OCI-LY3 (cell line): ENCODE data around the gene MACROD2.

Source experiments
- H2AFZ ChIP-seq: fragments of 200-600, 300-600 bp; shearing (Covaris generic); 2 replicates; pipeline ENCODE4 v1.6.0; 2014; ENCODE audit warnings: antibody characterized with exemption, low read depth, low read length
- H3K27ac ChIP-seq: fragments of 200-600, 300-600 bp; sonication (generic); 2 replicates; pipeline ENCODE4 v1.5.1; 2014; ENCODE audit warnings: mild to moderate bottlenecking, low read length, moderate library complexity, mixed read lengths
- H3K27me3 ChIP-seq: fragments of 200-600, 300-600 bp; sonication (generic); 2 replicates; pipeline ENCODE4 v1.6.1; 2014; ENCODE audit warnings: low read depth, low read length, mixed read lengths
- H3K36me3 ChIP-seq: fragments of 200-600, 300-600 bp; sonication (generic); replicated peaks from 2 replicates; pipeline ENCODE3; 2014; ENCODE audit warnings: low read depth, low read length, mixed read lengths
- H3K4me1 ChIP-seq: fragments of 300-600, 200-600 bp; sonication (generic); 2 replicates; pipeline ENCODE4 v1.6.1; 2014; ENCODE audit warnings: low read length, mixed read lengths
- H3K4me2 ChIP-seq: fragments of 200-600, 300-600 bp; sonication (generic); 2 replicates; pipeline ENCODE4 v1.6.1; 2014; ENCODE audit warnings: low read length, mixed read lengths
- H3K4me3 ChIP-seq: fragments of 300-600, 200-600 bp; sonication (generic); 2 replicates; pipeline ENCODE4 v1.5.1; 2014; ENCODE audit warnings: antibody characterized with exemption, mild to moderate bottlenecking, low read length, moderate library complexity
- H3K79me2 ChIP-seq: fragments of 300-600, 200-600 bp; shearing (Covaris generic); 2 replicates; pipeline ENCODE4 v1.6.1; 2014; ENCODE audit warnings: mild to moderate bottlenecking, low read length, mixed read lengths
- H3K9ac ChIP-seq: fragments of 300-600, 200-600 bp; shearing (Covaris generic); 2 replicates; pipeline ENCODE4 v1.6.0; 2014; ENCODE audit warnings: mild to moderate bottlenecking, low read length, moderate library complexity
- H3K9me3 ChIP-seq: fragments of 200-600, 300-600 bp; shearing (Covaris generic); 2 replicates; pipeline ENCODE4 v1.6.1; 2014; ENCODE audit warnings: low read length, mixed read lengths; ENCODE audit not compliant: insufficient read depth
- H4K20me1 ChIP-seq: fragments of 200-600, 300-600 bp; sonication (generic); 2 replicates; pipeline ENCODE4 v1.6.1; 2016; ENCODE audit warnings: low read length, mixed read lengths; ENCODE audit not compliant: insufficient read depth
- CTCF ChIP-seq: fragments of 200-600, 300-600 bp; sonication (generic); IDR thresholded peaks from 2 replicates; pipeline ENCODE4 v1.5.1; 2014; ENCODE audit warnings: antibody characterized with exemption, low read length, low read depth
- EZH2phosphoT487 ChIP-seq: fragments of 200-600 bp; shearing (Covaris generic); IDR thresholded peaks from 2 replicates; pipeline ENCODE4 v1.6.1; 2018; ENCODE audit warnings: antibody characterized with exemption, mixed run types, low read depth

The MACROD2 gene

GRCh38 chr20:14444106-14444505 lies 448.8 kb downstream of the MACROD2 start:
- no peak overlapping the region for H3K4me3 ChIP-seq
- H3K79me2 ChIP-seq, result no peaks in the 10 kb centered on the region
- H2AFZ ChIP-seq, result no peak overlapping the region
- H3K27ac ChIP-seq, result no peak overlapping the region
- TF ChIP-seq CTCF (no peak), EZH2phosphoT487 (no peak)
- peaks cover 3% of the 10 kb centered on the region; the same call in 1 of the 2 replicates for H3K27me3 ChIP-seq
- H3K36me3 ChIP-seq, result no peaks in the 10 kb centered on the region
- H3K9me3 ChIP-seq, result no peaks in the 10 kb centered on the region
- H4K20me1 ChIP-seq, result no peaks in the 10 kb centered on the region
- no peaks in the 10 kb centered on the region for H3K4me1 ChIP-seq
- no peak overlapping the region for H3K4me2 ChIP-seq
- H3K9ac ChIP-seq, result no peak overlapping the region

- no peak overlapping the region for H3K27ac ChIP-seq
- H3K79me2 ChIP-seq, result no peaks in the 10 kb centered on the region
- no peaks in the 10 kb centered on the region for H3K9me3 ChIP-seq
- TF ChIP-seq EZH2phosphoT487 (no peak), CTCF (no peak)
- no peaks in the 10 kb centered on the region for H3K4me1 ChIP-seq
- peaks cover 3% of the 10 kb centered on the region; the same call in 1 of the 2 replicates for H3K27me3 ChIP-seq
- no peaks in the 10 kb centered on the region for H3K36me3 ChIP-seq
- H3K4me2 ChIP-seq, result no peak overlapping the region
- H4K20me1 ChIP-seq, result no peaks in the 10 kb centered on the region
- no peak overlapping the region for H2AFZ ChIP-seq
- H3K9ac ChIP-seq, result no peak overlapping the region
- no peak overlapping the region for H3K4me3 ChIP-seq
Measured at GRCh38 chr20:14445310-14445709, 450.0 kb downstream of the MACROD2 start.

- no peak overlapping the region for H3K4me2 ChIP-seq
- TF ChIP-seq CTCF, result no peak
- TF ChIP-seq EZH2phosphoT487, result no peak
Measured at GRCh38 chr20:14445902-14446301, 450.6 kb downstream of the MACROD2 start.

GRCh38 chr20:14446446-14446845 lies 451.1 kb downstream of the MACROD2 start:
- Histone ChIP-seq H2AFZ (no peak overlapping the region), H3K9ac (no peak overlapping the region), H3K4me1 (no peaks in the 10 kb centered on the region), H3K9me3 (no peaks in the 10 kb centered on the region), H3K79me2 (no peaks in the 10 kb centered on the region), H3K36me3 (no peaks in the 10 kb centered on the region), H3K27me3 (peaks cover 3% of the 10 kb centered on the region; the same call in 1 of the 2 replicates), H4K20me1 (no peaks in the 10 kb centered on the region), H3K4me3 (no peak overlapping the region), H3K4me2 (no peak overlapping the region), H3K27ac (no peak overlapping the region)
- no peak for TF ChIP-seq CTCF
- TF ChIP-seq EZH2phosphoT487, result no peak

More at GRCh38 chr20:14445902-14446301, 450.6 kb downstream of the MACROD2 start:
- H3K27ac ChIP-seq, result no peak overlapping the region
- no peak overlapping the region for H3K4me3 ChIP-seq
- H3K36me3 ChIP-seq, result no peaks in the 10 kb centered on the region
- H3K79me2 ChIP-seq, result no peaks in the 10 kb centered on the region
- no peak overlapping the region for H2AFZ ChIP-seq
- H3K9me3 ChIP-seq, result no peaks in the 10 kb centered on the region
- H4K20me1 ChIP-seq, result no peaks in the 10 kb centered on the region
- no peak overlapping the region for H3K9ac ChIP-seq
- peaks cover 3% of the 10 kb centered on the region; the same call in 1 of the 2 replicates for H3K27me3 ChIP-seq
- H3K4me1 ChIP-seq, result no peaks in the 10 kb centered on the region
